ENCODE data around the gene NECAB3.
"Not testable (repeated sequence)": the region's sequence is repeated elsewhere in the genome, so short reads cannot be mapped to it uniquely, and the experiment has no call there.

The NECAB3 gene

DNA sequence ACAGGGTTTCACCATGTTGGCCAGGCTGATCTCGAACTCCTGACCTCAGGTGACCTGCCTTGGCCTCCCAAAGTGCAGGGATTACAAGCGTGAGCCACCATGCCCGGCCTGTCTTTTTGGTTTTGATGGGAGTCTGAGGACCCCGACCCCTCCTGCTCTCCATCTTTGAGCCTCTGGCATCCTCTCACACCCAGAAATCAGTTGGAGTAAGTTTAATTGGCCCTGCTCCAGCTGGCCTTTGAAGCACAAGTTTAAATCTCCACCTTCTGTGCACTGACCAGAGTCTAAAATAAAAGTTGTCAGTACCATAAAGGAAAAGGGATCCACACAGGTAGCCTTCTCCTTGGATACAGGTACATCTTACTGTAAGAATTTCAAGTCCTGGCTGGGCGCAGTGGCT, 28.0 kb downstream of the NECAB3 start:
- DNase-seq (ENCODE audit: low read depth) = no peak
- H3K4me3 ChIP-seq (ENCODE audit: low read depth, low read length) = no peak overlapping the region
- TF ChIP-seq, protein P1, sequence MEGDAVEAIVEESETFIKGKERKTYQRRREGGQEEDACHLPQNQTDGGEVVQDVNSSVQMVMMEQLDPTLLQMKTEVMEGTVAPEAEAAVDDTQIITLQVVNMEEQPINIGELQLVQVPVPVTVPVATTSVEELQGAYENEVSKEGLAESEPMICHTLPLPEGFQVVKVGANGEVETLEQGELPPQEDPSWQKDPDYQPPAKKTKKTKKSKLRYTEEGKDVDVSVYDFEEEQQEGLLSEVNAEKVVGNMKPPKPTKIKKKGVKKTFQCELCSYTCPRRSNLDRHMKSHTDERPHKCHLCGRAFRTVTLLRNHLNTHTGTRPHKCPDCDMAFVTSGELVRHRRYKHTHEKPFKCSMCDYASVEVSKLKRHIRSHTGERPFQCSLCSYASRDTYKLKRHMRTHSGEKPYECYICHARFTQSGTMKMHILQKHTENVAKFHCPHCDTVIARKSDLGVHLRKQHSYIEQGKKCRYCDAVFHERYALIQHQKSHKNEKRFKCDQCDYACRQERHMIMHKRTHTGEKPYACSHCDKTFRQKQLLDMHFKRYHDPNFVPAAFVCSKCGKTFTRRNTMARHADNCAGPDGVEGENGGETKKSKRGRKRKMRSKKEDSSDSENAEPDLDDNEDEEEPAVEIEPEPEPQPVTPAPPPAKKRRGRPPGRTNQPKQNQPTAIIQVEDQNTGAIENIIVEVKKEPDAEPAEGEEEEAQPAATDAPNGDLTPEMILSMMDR (IDR thresholded peaks at IDR 0.05; ENCODE audit: low read depth, low read length, missing control alignments) = no peak

DNA sequence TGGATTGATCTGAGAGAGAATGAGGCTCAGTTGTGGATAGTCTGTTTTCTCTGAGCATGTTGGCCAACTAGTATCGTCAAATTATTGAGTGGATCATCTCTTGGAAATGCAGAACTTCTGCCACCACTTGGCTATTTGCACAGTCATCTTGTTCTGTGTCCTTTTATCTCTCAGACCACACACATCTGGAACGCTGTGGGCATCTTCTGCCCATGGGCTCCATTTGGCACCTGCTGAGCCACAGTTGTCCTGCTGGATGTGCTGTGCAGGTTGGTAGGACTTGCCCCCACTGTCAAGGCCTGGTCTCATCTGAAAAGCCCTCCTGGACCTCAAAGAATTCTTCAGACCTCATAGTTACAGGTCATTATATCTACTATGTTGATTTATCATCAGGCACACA, 28.8 kb downstream of the NECAB3 start:
- no peak overlapping the region for H3K4me3 ChIP-seq (ENCODE audit: low read depth, low read length)
- TF ChIP-seq, protein P1 (IDR thresholded peaks at IDR 0.05; ENCODE audit: low read depth, low read length, missing control alignments) = no peak
- DNase-seq (ENCODE audit: low read depth) = no peak

DNA sequence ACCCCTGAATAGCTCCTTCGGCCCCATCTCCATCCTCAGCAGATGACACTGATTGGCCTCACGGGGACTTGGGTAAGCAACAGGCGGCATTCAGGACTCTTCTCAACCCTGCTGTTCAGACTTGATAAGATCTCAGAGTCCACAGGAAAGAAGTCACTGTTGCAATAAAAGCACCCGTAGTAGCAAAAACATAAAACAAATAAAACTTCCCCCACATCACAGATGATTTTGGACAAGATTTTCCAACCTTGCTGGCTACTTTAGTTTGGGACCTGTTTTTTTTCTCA, 29.2 kb downstream of the NECAB3 start:
- H3K4me3 ChIP-seq (ENCODE audit: low read depth, low read length) = no peak overlapping the region
- DNase-seq (ENCODE audit: low read depth) = no peak
- TF ChIP-seq, protein P1 (IDR thresholded peaks at IDR 0.05; ENCODE audit: low read depth, low read length, missing control alignments) = no peak

DNA sequence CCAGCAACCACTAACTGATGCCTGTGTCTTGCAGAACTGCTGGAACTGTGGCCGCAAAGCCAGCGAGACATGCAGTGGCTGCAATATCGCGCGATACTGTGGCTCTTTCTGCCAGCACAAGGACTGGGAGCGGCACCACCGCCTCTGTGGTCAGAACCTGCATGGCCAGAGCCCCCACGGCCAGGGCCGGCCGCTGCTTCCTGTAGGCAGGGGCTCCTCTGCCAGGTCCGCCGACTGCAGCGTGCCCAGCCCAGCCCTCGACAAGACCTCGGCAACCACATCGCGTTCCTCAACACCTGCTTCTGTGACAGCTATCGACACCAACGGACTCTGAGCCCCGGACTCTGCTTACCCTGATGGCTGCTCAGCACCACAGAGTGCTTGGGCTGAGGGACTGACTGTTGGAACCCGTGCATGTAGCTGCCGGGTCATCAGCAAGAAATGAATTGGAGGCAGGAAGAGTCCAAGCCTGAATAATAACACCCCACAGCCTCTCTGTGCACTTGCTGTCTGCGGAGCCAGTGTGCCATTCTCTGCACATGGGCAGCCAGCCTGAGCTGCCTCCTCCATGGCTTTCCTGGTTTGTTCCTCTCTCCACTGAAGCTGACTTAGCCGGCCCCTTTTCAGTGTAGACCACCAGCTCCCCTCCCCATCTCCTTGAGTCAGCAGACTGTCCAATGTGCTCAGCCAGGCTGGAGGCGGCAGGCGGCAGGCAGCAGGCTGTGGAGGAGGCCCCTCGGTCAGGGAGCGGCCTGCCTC, 29.7 kb downstream of the NECAB3 start:
- no peak for DNase-seq (ENCODE audit: low read depth)
- TF ChIP-seq, protein P1 (IDR thresholded peaks at IDR 0.05; ENCODE audit: low read depth, low read length, missing control alignments) = no peak
- H3K4me3 ChIP-seq (ENCODE audit: low read depth, low read length) = no peak overlapping the region

DNA sequence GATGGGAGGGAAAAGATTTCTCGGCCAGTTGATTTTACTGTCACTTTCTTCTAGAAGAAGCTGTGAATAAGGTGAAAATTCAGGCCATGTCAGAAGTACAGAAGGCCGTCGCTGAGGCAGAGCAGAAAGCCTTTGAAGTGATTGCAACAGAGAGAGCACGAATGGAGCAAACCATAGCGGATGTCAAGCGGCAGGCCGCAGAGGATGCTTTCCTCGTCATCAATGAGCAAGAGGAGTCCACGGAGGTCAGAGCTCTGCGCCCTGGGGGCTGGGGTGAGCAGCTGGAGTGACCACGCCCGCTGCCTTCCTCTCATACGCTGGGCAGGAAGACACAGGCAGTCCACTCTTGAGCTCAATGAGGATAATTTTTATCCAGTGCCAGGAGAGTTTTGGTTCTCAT, 33.9 kb downstream of the NECAB3 start:
- no peak for DNase-seq (ENCODE audit: low read depth)
- TF ChIP-seq, protein P1 (IDR thresholded peaks at IDR 0.05; ENCODE audit: low read depth, low read length, missing control alignments) = no peak
- H3K4me3 ChIP-seq (ENCODE audit: low read depth, low read length) = no peak overlapping the region

DNA sequence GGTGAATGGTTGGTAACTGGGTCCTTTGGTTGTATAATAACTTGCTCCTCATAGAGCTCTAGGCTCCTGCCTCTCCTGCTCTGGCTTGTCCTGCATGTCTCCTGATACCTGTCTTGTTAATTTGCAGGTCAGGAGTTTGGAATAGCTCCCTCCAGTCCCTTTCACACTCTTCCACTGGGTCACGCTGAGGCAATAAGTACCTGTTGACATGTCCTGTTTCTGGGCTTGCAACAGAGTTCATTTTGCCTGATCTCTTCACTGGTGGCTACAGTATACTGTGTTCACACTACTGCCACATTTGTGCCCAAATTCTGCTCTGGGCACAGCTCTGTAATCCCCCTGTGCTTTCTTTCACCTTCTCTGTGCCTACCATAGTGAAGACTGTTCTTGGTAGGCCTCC, 37.5 kb downstream of the NECAB3 start:
- H3K4me3 ChIP-seq (ENCODE audit: low read depth, low read length) = no peak overlapping the region
- TF ChIP-seq, protein P1 (IDR thresholded peaks at IDR 0.05; ENCODE audit: low read depth, low read length, missing control alignments) = no peak
- DNase-seq (ENCODE audit: low read depth) = no peak

DNA sequence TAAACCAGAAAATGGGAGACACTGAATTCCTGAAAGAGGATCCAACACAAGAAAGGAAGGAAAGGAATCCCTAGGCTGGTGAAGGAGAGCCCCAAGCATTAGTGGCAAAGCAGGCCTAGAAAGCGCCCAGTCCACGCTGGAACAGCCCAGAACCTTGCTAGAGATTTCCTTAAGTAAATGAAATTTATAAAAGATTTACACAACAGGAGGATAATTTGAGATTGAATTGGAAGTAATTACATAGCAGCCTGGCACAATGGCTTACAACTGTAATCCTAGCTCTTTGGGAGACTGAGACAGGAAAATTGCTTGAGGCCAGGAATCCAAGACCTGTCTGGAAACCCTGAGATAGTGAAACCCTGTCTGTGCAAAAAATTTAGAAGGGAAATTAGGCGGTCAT, 38.9 kb downstream of the NECAB3 start:
- no peak overlapping the region for H3K4me3 ChIP-seq (ENCODE audit: low read depth, low read length)
- no peak for DNase-seq (ENCODE audit: low read depth)
- TF ChIP-seq, protein P1 (IDR thresholded peaks at IDR 0.05; ENCODE audit: low read depth, low read length, missing control alignments) = no peak

DNA sequence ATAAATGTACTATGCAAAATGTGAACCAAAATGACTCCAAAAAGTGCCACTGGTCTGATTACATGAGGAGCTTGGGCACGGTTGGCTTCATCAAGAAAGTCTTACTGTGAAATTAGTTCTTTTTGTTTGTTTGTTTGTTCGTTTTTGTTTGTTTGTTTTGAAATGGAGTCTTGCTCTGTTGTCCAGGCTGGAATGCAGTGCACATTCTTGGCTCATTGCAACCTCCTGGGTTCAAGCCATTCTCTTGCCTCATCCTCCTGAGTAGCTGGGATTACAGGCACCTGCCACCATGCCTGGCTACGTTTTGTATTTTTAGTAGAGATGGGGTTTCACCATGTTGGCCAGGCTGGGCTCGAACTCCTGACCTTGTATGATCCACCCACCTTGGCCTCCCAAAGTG, 42.3 kb downstream of the NECAB3 start:
- DNase-seq (ENCODE audit: low read depth); H3K4me3 ChIP-seq (ENCODE audit: low read depth, low read length): not testable (repeated sequence)
